ENCODE measurements around the gene TROAP.
"Not testable (repeated sequence)": the region's sequence is repeated elsewhere in the genome, so short reads cannot be mapped to it uniquely, and the experiment has no call there.

The TROAP gene

GRCh38 chr12:49320411-49321103 lies 2.5 kb upstream of the TROAP start:
- not testable (repeated sequence) for H2BK5ac ChIP-seq (ENCODE audit: low read length); H3K4me3 ChIP-seq (ENCODE audit: low read length); H3K79me2 ChIP-seq (ENCODE audit: control insufficient read depth, insufficient read depth, low read length); H3K18ac ChIP-seq (ENCODE audit: low read length); H3K4me1 ChIP-seq (ENCODE audit: control insufficient read depth, low read depth, low read length); H3K56ac ChIP-seq (ENCODE audit: low read length); H3K4ac ChIP-seq (ENCODE audit: low read depth, low read length); H3K4me2 ChIP-seq (ENCODE audit: low read length); H3K23ac ChIP-seq (ENCODE audit: low read length); H3K27me3 ChIP-seq (ENCODE audit: insufficient read depth, low read length, poor library complexity); DNase-seq; H3K36me3 ChIP-seq (ENCODE audit: control insufficient read depth, insufficient read depth, low read length); H3K79me1 ChIP-seq (ENCODE audit: low read length); H4K5ac ChIP-seq (ENCODE audit: low read length); H2AK5ac ChIP-seq (ENCODE audit: low read length); H2BK15ac ChIP-seq (replicated peaks; ENCODE audit: low read depth); H3K9ac ChIP-seq (ENCODE audit: low read length); H3K27ac ChIP-seq (ENCODE audit: low read depth, low read length); H4K8ac ChIP-seq (ENCODE audit: low read depth, low read length); H2BK120ac ChIP-seq (ENCODE audit: low read depth, low read length)
- no CpG with 5 or more reads among the region's 9 CpGs for WGBS (ENCODE audit: extremely low coverage, insufficient coverage, low lambda C conversion rate)

- peaks cover 7% of the 10 kb centered on the region for H3K79me1 ChIP-seq (ENCODE audit: low read length)
- H3K4ac ChIP-seq (ENCODE audit: low read depth, low read length) = peak overlapping the region; percentile 75
- H3K79me2 ChIP-seq (ENCODE audit: control insufficient read depth, insufficient read depth, low read length) = peaks cover 6% of the 10 kb centered on the region
- no CpG with 5 or more reads among the region's 12 CpGs for WGBS (ENCODE audit: extremely low coverage, insufficient coverage, low lambda C conversion rate)
- peak overlapping the region; percentile 89 for H3K9ac ChIP-seq (ENCODE audit: low read length)
- H2BK120ac ChIP-seq (ENCODE audit: low read depth, low read length) = no peak overlapping the region
- peaks cover 4% of the 10 kb centered on the region for H3K4me1 ChIP-seq (ENCODE audit: control insufficient read depth, low read depth, low read length)
- no peak overlapping the region for H2AK5ac ChIP-seq (ENCODE audit: low read length)
- H3K23ac ChIP-seq (ENCODE audit: low read length) = no peak overlapping the region
- H3K36me3 ChIP-seq (ENCODE audit: control insufficient read depth, insufficient read depth, low read length) = peaks cover 4% of the 10 kb centered on the region
- peak overlapping the region; percentile 93 for H3K18ac ChIP-seq (ENCODE audit: low read length)
- no peak overlapping the region for H2BK5ac ChIP-seq (ENCODE audit: low read length)
- no peak overlapping the region for H4K8ac ChIP-seq (ENCODE audit: low read depth, low read length)
- peak overlapping the region; percentile 21 for H3K4me2 ChIP-seq (ENCODE audit: low read length)
- peak overlapping the region; percentile 93 for H3K56ac ChIP-seq (ENCODE audit: low read length)
- H3K4me3 ChIP-seq (ENCODE audit: low read length) = peak overlapping the region; percentile 69
- no peak overlapping the region for H3K27ac ChIP-seq (ENCODE audit: low read depth, low read length)
- H3K27me3 ChIP-seq (ENCODE audit: insufficient read depth, low read length, poor library complexity) = no peaks in the 10 kb centered on the region
- no peak for DNase-seq
- H4K5ac ChIP-seq (ENCODE audit: low read length) = no peak overlapping the region
- H2BK15ac ChIP-seq (replicated peaks; ENCODE audit: low read depth) = no peak overlapping the region
Measured at GRCh38 chr12:49322367-49322707, 718 bp upstream of the TROAP start.

GRCh38 chr12:49323524-49324097 lies 556 bp downstream of the TROAP start:
- H2BK5ac ChIP-seq (ENCODE audit: low read length) = peak overlapping the region; percentile 30
- H3K79me2 ChIP-seq (ENCODE audit: control insufficient read depth, insufficient read depth, low read length) = peaks cover 6% of the 10 kb centered on the region
- no peak overlapping the region for H3K27ac ChIP-seq (ENCODE audit: low read depth, low read length)
- H3K4me2 ChIP-seq (ENCODE audit: low read length) = peak overlapping the region; percentile 97
- peak overlapping the region; percentile 99 for H3K56ac ChIP-seq (ENCODE audit: low read length)
- no peaks in the 10 kb centered on the region for H3K27me3 ChIP-seq (ENCODE audit: insufficient read depth, low read length, poor library complexity)
- no peak overlapping the region for H2BK120ac ChIP-seq (ENCODE audit: low read depth, low read length)
- H4K5ac ChIP-seq (ENCODE audit: low read length) = no peak overlapping the region
- H3K23ac ChIP-seq (ENCODE audit: low read length) = peak overlapping the region; percentile 45
- H3K4ac ChIP-seq (ENCODE audit: low read depth, low read length) = no peak overlapping the region
- no peak overlapping the region for H3K18ac ChIP-seq (ENCODE audit: low read length)
- no CpG with 5 or more reads among the region's 19 CpGs for WGBS (ENCODE audit: extremely low coverage, insufficient coverage, low lambda C conversion rate)
- peak overlapping the region; percentile 72 for H2AK5ac ChIP-seq (ENCODE audit: low read length)
- peaks cover 7% of the 10 kb centered on the region for H3K79me1 ChIP-seq (ENCODE audit: low read length)
- H2BK15ac ChIP-seq (replicated peaks; ENCODE audit: low read depth) = no peak overlapping the region
- peak overlapping the region; percentile 100 for H3K4me3 ChIP-seq (ENCODE audit: low read length)
- H3K9ac ChIP-seq (ENCODE audit: low read length) = peak overlapping the region; percentile 99
- no peak for DNase-seq
- no peak overlapping the region for H4K8ac ChIP-seq (ENCODE audit: low read depth, low read length)
- H3K36me3 ChIP-seq (ENCODE audit: control insufficient read depth, insufficient read depth, low read length) = peaks cover 8% of the 10 kb centered on the region
- H3K4me1 ChIP-seq (ENCODE audit: control insufficient read depth, low read depth, low read length) = peaks cover 4% of the 10 kb centered on the region

GRCh38 chr12:49325606-49326005 lies 2.6 kb downstream of the TROAP start:
- H3K56ac ChIP-seq (ENCODE audit: low read length) = no peak overlapping the region
- H3K9ac ChIP-seq (ENCODE audit: low read length) = no peak overlapping the region
- H3K23ac ChIP-seq (ENCODE audit: low read length) = no peak overlapping the region
- no CpG with 5 or more reads among the region's 6 CpGs for WGBS (ENCODE audit: extremely low coverage, insufficient coverage, low lambda C conversion rate)
- no peak for DNase-seq
- H3K18ac ChIP-seq (ENCODE audit: low read length) = no peak overlapping the region
- peaks cover 4% of the 10 kb centered on the region for H3K4me1 ChIP-seq (ENCODE audit: control insufficient read depth, low read depth, low read length)
- no peak overlapping the region for H2BK15ac ChIP-seq (replicated peaks; ENCODE audit: low read depth)
- no peak overlapping the region for H2AK5ac ChIP-seq (ENCODE audit: low read length)
- H3K4me2 ChIP-seq (ENCODE audit: low read length) = no peak overlapping the region
- H3K4me3 ChIP-seq (ENCODE audit: low read length) = no peak overlapping the region
- H3K36me3 ChIP-seq (ENCODE audit: control insufficient read depth, insufficient read depth, low read length) = peaks cover 13% of the 10 kb centered on the region
- H2BK5ac ChIP-seq (ENCODE audit: low read length) = no peak overlapping the region
- peaks cover 7% of the 10 kb centered on the region for H3K79me1 ChIP-seq (ENCODE audit: low read length)
- no peak overlapping the region for H3K27ac ChIP-seq (ENCODE audit: low read depth, low read length)
- no peaks in the 10 kb centered on the region for H3K27me3 ChIP-seq (ENCODE audit: insufficient read depth, low read length, poor library complexity)
- H4K5ac ChIP-seq (ENCODE audit: low read length) = no peak overlapping the region
- H2BK120ac ChIP-seq (ENCODE audit: low read depth, low read length) = no peak overlapping the region
- H3K4ac ChIP-seq (ENCODE audit: low read depth, low read length) = no peak overlapping the region
- no peak overlapping the region for H4K8ac ChIP-seq (ENCODE audit: low read depth, low read length)
- H3K79me2 ChIP-seq (ENCODE audit: control insufficient read depth, insufficient read depth, low read length) = peaks cover 6% of the 10 kb centered on the region

- Histone ChIP-seq H3K79me1 (ENCODE audit: low read length) (peaks cover 7% of the 10 kb centered on the region), H3K4ac (ENCODE audit: low read depth, low read length) (no peak overlapping the region), H3K79me2 (ENCODE audit: control insufficient read depth, insufficient read depth, low read length) (peaks cover 6% of the 10 kb centered on the region), H3K27me3 (ENCODE audit: insufficient read depth, low read length, poor library complexity) (no peaks in the 10 kb centered on the region), H3K23ac (ENCODE audit: low read length) (no peak overlapping the region), H3K56ac (ENCODE audit: low read length) (no peak overlapping the region), H4K5ac (ENCODE audit: low read length) (no peak overlapping the region), H2BK120ac (ENCODE audit: low read depth, low read length) (no peak overlapping the region), H3K36me3 (ENCODE audit: control insufficient read depth, insufficient read depth, low read length) (peaks cover 16% of the 10 kb centered on the region), H2BK15ac (replicated peaks; ENCODE audit: low read depth) (no peak overlapping the region), H4K8ac (ENCODE audit: low read depth, low read length) (no peak overlapping the region), H3K4me1 (ENCODE audit: control insufficient read depth, low read depth, low read length) (peaks cover 4% of the 10 kb centered on the region), H3K4me2 (ENCODE audit: low read length) (no peak overlapping the region), H2AK5ac (ENCODE audit: low read length) (no peak overlapping the region), H3K9ac (ENCODE audit: low read length) (no peak overlapping the region), H3K18ac (ENCODE audit: low read length) (no peak overlapping the region), H2BK5ac (ENCODE audit: low read length) (no peak overlapping the region), H3K4me3 (ENCODE audit: low read length) (no peak overlapping the region), H3K27ac (ENCODE audit: low read depth, low read length) (no peak overlapping the region)
- DNase-seq = no peak
Measured at GRCh38 chr12:49327368-49327767, 4.3 kb downstream of the TROAP start.

- Histone ChIP-seq H3K27ac (ENCODE audit: low read depth, low read length) (no peak overlapping the region), H3K4me2 (ENCODE audit: low read length) (no peak overlapping the region), H3K36me3 (ENCODE audit: control insufficient read depth, insufficient read depth, low read length) (peaks cover 16% of the 10 kb centered on the region), H2AK5ac (ENCODE audit: low read length) (no peak overlapping the region), H3K4me1 (ENCODE audit: control insufficient read depth, low read depth, low read length) (peaks cover 4% of the 10 kb centered on the region), H3K18ac (ENCODE audit: low read length) (no peak overlapping the region), H3K4ac (ENCODE audit: low read depth, low read length) (no peak overlapping the region), H4K5ac (ENCODE audit: low read length) (no peak overlapping the region), H2BK120ac (ENCODE audit: low read depth, low read length) (no peak overlapping the region), H4K8ac (ENCODE audit: low read depth, low read length) (no peak overlapping the region), H3K4me3 (ENCODE audit: low read length) (no peak overlapping the region), H2BK15ac (replicated peaks; ENCODE audit: low read depth) (no peak overlapping the region), H3K23ac (ENCODE audit: low read length) (no peak overlapping the region), H3K56ac (ENCODE audit: low read length) (no peak overlapping the region), H3K9ac (ENCODE audit: low read length) (no peak overlapping the region), H3K27me3 (ENCODE audit: insufficient read depth, low read length, poor library complexity) (no peaks in the 10 kb centered on the region), H3K79me2 (ENCODE audit: control insufficient read depth, insufficient read depth, low read length) (peaks cover 6% of the 10 kb centered on the region), H3K79me1 (ENCODE audit: low read length) (peaks cover 7% of the 10 kb centered on the region), H2BK5ac (ENCODE audit: low read length) (no peak overlapping the region)
- no CpG with 5 or more reads among the region's 2 CpGs for WGBS (ENCODE audit: extremely low coverage, insufficient coverage, low lambda C conversion rate)
- no peak for DNase-seq
Measured at GRCh38 chr12:49327887-49328286, 4.8 kb downstream of the TROAP start.

Measured in mesendoderm (in vitro differentiated cells).